ENCODE measurements around the gene SLC35E1.

SLC35E1 gene

DNA sequence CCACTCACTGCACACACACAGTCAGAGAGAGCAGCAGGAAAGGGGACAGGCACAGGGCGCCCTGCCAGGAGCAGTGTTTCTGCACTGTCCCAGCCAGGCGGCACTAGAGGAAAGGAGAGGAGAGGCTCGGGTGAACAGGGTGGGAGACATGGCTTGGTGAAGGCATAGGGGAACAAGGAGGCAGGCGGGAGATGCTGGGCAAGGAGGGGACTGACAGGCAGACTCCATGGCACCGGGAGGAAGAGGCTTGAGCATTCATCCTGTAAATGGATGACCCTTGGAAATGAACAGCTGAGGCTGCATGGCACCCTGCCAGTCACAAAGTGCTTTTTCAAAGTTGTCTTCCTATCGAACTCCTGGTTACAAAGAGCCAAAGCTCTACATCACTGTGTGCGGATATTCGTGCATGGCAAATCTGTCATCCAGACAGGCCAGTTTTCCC is 33.4 kb upstream of the SLC35E1 start:
- no peak for DNase-seq (ENCODE audit: low read depth)
- TF ChIP-seq, protein P1, sequence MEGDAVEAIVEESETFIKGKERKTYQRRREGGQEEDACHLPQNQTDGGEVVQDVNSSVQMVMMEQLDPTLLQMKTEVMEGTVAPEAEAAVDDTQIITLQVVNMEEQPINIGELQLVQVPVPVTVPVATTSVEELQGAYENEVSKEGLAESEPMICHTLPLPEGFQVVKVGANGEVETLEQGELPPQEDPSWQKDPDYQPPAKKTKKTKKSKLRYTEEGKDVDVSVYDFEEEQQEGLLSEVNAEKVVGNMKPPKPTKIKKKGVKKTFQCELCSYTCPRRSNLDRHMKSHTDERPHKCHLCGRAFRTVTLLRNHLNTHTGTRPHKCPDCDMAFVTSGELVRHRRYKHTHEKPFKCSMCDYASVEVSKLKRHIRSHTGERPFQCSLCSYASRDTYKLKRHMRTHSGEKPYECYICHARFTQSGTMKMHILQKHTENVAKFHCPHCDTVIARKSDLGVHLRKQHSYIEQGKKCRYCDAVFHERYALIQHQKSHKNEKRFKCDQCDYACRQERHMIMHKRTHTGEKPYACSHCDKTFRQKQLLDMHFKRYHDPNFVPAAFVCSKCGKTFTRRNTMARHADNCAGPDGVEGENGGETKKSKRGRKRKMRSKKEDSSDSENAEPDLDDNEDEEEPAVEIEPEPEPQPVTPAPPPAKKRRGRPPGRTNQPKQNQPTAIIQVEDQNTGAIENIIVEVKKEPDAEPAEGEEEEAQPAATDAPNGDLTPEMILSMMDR (conservative IDR thresholded peaks at IDR 0.05; ENCODE audit: low read length) = no peak; the same call in 1 of the 2 replicates
- H3K4me3 ChIP-seq (ENCODE audit: low read length) = no peak overlapping the region

DNA sequence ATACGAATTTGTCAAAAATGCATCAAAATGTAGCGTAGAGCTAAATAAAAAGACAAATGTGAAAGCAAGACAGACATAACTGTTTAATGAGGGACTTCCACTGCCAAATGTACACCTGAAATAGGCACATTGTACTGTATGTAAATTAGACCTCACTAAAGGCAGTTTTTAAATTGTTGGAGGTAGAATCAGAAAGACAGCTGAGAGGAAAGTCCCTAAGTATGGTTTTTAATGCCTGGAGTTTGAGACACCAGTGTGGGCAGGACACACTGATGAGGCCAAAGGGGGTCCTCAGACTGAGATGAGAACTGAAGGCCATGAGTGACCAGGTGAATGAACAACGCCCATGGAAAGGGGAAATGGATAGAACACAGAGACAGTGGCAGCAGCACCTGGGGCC is 32.9 kb upstream of the SLC35E1 start:
- TF ChIP-seq, protein P1 (conservative IDR thresholded peaks at IDR 0.05; ENCODE audit: low read length) = no peak
- DNase-seq (ENCODE audit: low read depth) = no peak
- no peak overlapping the region for H3K4me3 ChIP-seq (ENCODE audit: low read length)

DNA sequence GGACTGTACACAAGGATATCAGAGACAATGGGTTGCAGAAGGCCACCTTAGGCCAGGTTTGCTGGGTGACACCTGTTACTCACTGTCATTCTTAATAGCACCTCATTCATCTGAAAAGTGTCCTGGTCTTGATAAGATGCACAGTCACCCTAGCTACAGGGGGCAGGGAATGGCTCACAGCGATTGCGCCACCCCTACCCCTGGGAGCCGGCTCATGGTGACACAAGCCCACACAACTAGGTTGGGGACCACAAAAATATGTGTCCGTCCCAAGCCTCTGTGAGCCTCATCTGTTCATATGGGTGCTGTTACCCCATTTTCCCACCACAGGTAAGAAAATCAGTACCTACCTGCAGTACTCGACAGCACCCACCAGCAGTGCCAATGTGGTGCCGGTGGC is 32.4 kb upstream of the SLC35E1 start:
- DNase-seq (ENCODE audit: low read depth) = no peak
- H3K4me3 ChIP-seq (ENCODE audit: low read length) = no peak overlapping the region
- TF ChIP-seq, protein P1 (conservative IDR thresholded peaks at IDR 0.05; ENCODE audit: low read length) = no peak

DNA sequence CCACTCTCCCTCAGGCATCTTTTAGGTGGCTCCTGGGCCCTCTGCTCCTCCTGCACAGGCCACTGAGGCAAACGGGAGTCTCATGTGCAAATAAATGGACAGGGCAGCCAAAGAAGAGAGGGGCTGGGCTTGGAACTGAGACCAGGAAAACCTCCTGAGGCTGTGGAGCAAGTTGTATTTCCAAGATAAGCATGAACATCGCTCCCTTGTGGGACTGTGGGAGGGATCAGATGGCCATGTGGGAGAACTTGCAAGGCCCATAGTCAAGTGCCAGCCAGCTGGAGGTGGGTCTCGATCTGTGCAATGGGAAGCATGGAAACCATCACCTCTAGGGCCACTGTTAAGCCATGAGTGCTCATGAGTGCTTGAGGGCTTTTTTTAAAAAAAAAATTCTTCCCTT is 30.9 kb upstream of the SLC35E1 start:
- DNase-seq (ENCODE audit: low read depth) = no peak
- H3K4me3 ChIP-seq (ENCODE audit: low read length) = no peak overlapping the region
- TF ChIP-seq, protein P1 (conservative IDR thresholded peaks at IDR 0.05; ENCODE audit: low read length) = no peak

DNA sequence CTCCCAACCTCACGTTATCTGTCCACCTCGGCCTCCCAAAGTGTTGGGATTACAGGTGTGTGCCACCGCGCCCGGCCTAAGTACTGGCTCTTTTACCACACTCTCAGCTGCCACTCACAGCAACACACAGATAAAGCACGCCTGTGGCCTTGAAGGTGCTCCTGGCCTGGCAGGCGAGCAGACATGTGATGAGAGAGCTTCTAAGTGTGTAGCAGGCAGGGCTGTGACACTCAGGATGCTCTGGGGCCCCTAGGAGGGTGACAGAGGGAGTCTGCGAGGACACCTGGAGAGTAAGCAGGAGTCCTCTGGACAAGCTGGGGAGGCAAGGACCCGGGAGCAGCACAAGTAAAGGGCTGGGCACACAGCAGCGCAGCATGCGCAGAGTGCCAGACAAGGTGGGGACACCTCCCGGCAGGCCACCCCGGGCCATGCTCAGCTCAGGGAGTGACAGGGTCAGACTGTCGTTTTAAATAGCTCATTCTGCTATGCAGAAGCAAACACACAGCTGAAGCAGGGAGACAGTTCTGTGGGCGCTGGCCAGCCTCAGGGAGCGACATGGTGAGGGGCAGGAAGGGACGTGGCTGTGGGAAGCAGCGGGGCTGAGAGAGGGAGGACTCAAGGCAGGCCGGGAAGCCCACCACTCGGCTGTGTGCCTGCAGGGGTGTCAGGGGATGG is 29.3 kb upstream of the SLC35E1 start:
- no peak for DNase-seq (ENCODE audit: low read depth)
- H3K4me3 ChIP-seq (ENCODE audit: low read length) = no peak overlapping the region
- TF ChIP-seq, protein P1 (conservative IDR thresholded peaks at IDR 0.05; ENCODE audit: low read length) = no peak

DNA sequence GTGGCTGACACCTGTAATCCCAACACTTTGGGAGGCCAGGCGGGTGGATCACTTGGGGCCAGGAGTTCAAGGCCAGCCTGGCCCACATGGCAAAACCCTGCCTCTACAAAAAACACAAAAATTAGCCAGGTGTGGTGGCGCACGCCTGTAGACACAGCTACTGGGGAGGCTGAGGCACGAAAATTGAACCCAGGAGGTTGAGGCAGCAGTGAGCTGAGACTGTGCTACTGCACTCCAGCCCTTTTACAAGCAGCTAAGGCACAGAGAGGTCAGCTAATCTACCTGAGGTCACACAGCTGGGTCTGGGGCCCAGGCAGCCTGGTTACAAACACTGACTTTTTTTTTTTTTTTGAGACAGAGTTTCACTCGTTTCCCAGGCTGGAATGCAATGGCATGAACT is 28.6 kb upstream of the SLC35E1 start:
- TF ChIP-seq, protein P1 (conservative IDR thresholded peaks at IDR 0.05; ENCODE audit: low read length) = no peak
- no peak overlapping the region for H3K4me3 ChIP-seq (ENCODE audit: low read length)
- DNase-seq (ENCODE audit: low read depth) = no peak

DNA sequence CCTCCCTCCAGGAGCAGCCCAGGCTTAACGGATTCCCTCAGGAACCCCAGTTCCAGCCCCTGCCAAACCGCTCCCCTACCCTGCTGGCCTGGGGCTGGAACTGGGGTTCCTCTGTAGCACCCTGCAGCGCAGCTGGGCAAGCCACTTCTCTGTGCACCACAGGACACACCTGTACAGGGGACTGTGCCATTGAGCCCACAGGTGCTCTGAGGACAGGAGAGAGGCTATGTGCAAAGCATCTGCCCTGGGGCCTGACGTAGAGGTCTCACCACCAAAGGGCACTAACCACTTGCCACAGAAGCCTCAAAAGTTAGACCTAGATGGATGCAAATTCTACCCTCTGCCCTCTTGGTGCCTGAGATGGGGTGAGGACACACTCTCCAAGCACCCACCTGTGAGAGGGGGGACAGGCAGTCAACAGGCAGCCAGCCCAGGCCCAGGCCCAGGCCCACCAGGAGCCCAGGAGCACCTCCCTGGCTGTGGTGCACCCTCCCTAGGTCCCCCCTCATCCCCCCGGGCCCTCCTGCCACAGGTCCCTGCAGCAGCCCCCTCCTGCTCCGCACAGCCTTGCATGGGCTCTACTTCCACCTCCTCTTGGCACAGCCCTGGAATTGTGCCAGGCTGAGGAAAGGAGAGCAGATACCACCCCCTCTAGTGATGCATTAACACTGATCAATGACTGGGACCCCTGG is 27.6 kb upstream of the SLC35E1 start:
- TF ChIP-seq, protein P1 (conservative IDR thresholded peaks at IDR 0.05; ENCODE audit: low read length) = no peak
- no peak for DNase-seq (ENCODE audit: low read depth)
- no peak overlapping the region for H3K4me3 ChIP-seq (ENCODE audit: low read length)

All from AG10803 (cell line).